Measurements from ENCODE around the gene TMTC1. TPM values are rescaled to one million over a fixed set of nuclear protein-coding genes. Genes with fewer than 3 reads are reported as not detected.

TMTC1 gene
- total and polyA plus RNA-seq, 4 experiments from 2014 or later, result not detected

- Mint-ChIP-seq H3K27me3 (peaks cover 0 to 3% of the 10 kb centered on the region in 2 donors), H3K36me3 (no peaks in the 10 kb centered on the region), H3K27ac (no peak overlapping the region), H3K4me3 (no peak overlapping the region), H3K4me1 (no peaks in the 10 kb centered on the region), H3K9me3 (peaks cover 0 to 8% (median 0%) of the 10 kb centered on the region in 8 donors)
- H3K9me3 ChIP-seq (ENCODE audit: control insufficient read depth in 1 of 2, low read length in 2 of 2), result no peaks in the 10 kb centered on the region
- no peaks in the 10 kb centered on the region for H3K4me1 ChIP-seq (ENCODE audit: insufficient read depth, low read length)
- H3K4me3 ChIP-seq (ENCODE audit: low read length in 2 of 2), result no peak overlapping the region
- no peak for DNase-seq
- H3K27me3 ChIP-seq (ENCODE audit: insufficient read depth, low read length), result no peaks in the 10 kb centered on the region
- ChIA-PET POLR2A (ENCODE audit: partially characterized antibody) (no interaction called here), CTCF (ENCODE audit: partially characterized antibody) (no interaction called here)
- H3K27ac ChIP-seq (ENCODE audit: low read depth, low read length), result no peak overlapping the region
- intact Hi-C loops (cut with micrococcal nuclease), result no loop called here
- H3K36me3 ChIP-seq (ENCODE audit: insufficient read depth, low read length), result no peaks in the 10 kb centered on the region
Observed at GRCh38 chr12:29688914-29689313, 94.8 kb downstream of the TMTC1 start.

GRCh38 chr12:29682088-29682487 lies 101.7 kb downstream of the TMTC1 start:
- no peaks in the 10 kb centered on the region for H3K9me3 Mint-ChIP-seq

GRCh38 chr12:29681370-29681769 lies 102.4 kb downstream of the TMTC1 start:
- CTCF ChIA-PET (ENCODE audit: partially characterized antibody), result no interaction called here
- no peak overlapping the region for H3K27ac Mint-ChIP-seq
- H3K9me3 ChIP-seq (ENCODE audit: control insufficient read depth in 1 of 2, low read length in 2 of 2), result no peaks in the 10 kb centered on the region

More at GRCh38 chr12:29682088-29682487, 101.7 kb downstream of the TMTC1 start:
- Histone ChIP-seq H3K4me1 (ENCODE audit: insufficient read depth, low read length) (no peaks in the 10 kb centered on the region), H3K27ac (ENCODE audit: low read depth, low read length) (no peak overlapping the region), H3K27me3 (ENCODE audit: insufficient read depth, low read length) (no peaks in the 10 kb centered on the region), H3K9me3 (ENCODE audit: control insufficient read depth in 1 of 2, low read length in 2 of 2) (no peaks in the 10 kb centered on the region), H3K36me3 (ENCODE audit: insufficient read depth, low read length) (no peaks in the 10 kb centered on the region), H3K4me3 (ENCODE audit: low read length in 2 of 2) (no peak overlapping the region)
- intact Hi-C loops (cut with micrococcal nuclease), result no loop called here
- ChIA-PET POLR2A (ENCODE audit: partially characterized antibody) (no interaction called here), CTCF (ENCODE audit: partially characterized antibody) (no interaction called here)
- no peak overlapping the region for H3K27ac Mint-ChIP-seq
- peaks cover 4 to 9% of the 10 kb centered on the region in 2 donors for H3K27me3 Mint-ChIP-seq
- no peaks in the 10 kb centered on the region for H3K4me1 Mint-ChIP-seq
- no peak for DNase-seq
- H3K36me3 Mint-ChIP-seq, result no peaks in the 10 kb centered on the region
- H3K4me3 Mint-ChIP-seq, result no peak overlapping the region

GRCh38 chr12:29676676-29677075 lies 107.1 kb downstream of the TMTC1 start:
- H3K9me3 ChIP-seq (ENCODE audit: control insufficient read depth in 1 of 2, low read length in 2 of 2), result no peaks in the 10 kb centered on the region
- intact Hi-C loops (cut with micrococcal nuclease), result no loop called here
- Mint-ChIP-seq H3K4me1 (no peaks in the 10 kb centered on the region), H3K4me3 (no peak overlapping the region), H3K27me3 (peaks cover 8 to 10% of the 10 kb centered on the region in 2 donors), H3K36me3 (no peaks in the 10 kb centered on the region), H3K9me3 (no peaks in the 10 kb centered on the region), H3K27ac (no peak overlapping the region)
- H3K27me3 ChIP-seq (ENCODE audit: insufficient read depth, low read length), result no peaks in the 10 kb centered on the region
- no peaks in the 10 kb centered on the region for H3K4me1 ChIP-seq (ENCODE audit: insufficient read depth, low read length)
- CTCF ChIA-PET (ENCODE audit: partially characterized antibody), result interaction anchor here (1.5 kb wide), 1 partner anchor 10 kb away, joined by 3 read pairs; no protein-coding TSS in a partner anchor
- no peak for DNase-seq
- POLR2A ChIA-PET (ENCODE audit: partially characterized antibody), result no interaction called here
- H3K4me3 ChIP-seq (ENCODE audit: low read length in 2 of 2), result no peak overlapping the region
- no peaks in the 10 kb centered on the region for H3K36me3 ChIP-seq (ENCODE audit: insufficient read depth, low read length)
- no peak overlapping the region for H3K27ac ChIP-seq (ENCODE audit: low read depth, low read length)

More at GRCh38 chr12:29681370-29681769, 102.4 kb downstream of the TMTC1 start:
- peaks cover 6 to 8% of the 10 kb centered on the region in 2 donors for H3K27me3 Mint-ChIP-seq
- H3K4me1 Mint-ChIP-seq, result no peaks in the 10 kb centered on the region
- no peaks in the 10 kb centered on the region for H3K9me3 Mint-ChIP-seq
- H3K4me1 ChIP-seq (ENCODE audit: insufficient read depth, low read length), result no peaks in the 10 kb centered on the region
- POLR2A ChIA-PET (ENCODE audit: partially characterized antibody), result no interaction called here
- DNase-seq, result no peak
- no peaks in the 10 kb centered on the region for H3K36me3 ChIP-seq (ENCODE audit: insufficient read depth, low read length)
- no peaks in the 10 kb centered on the region for H3K27me3 ChIP-seq (ENCODE audit: insufficient read depth, low read length)
- no peaks in the 10 kb centered on the region for H3K36me3 Mint-ChIP-seq
- no peak overlapping the region for H3K4me3 Mint-ChIP-seq
- H3K27ac ChIP-seq (ENCODE audit: low read depth, low read length), result no peak overlapping the region
- intact Hi-C loops (cut with micrococcal nuclease), result no loop called here
- no peak overlapping the region for H3K4me3 ChIP-seq (ENCODE audit: low read length in 2 of 2)

- Mint-ChIP-seq H3K9me3 (no peaks in the 10 kb centered on the region), H3K4me3 (no peak overlapping the region), H3K36me3 (no peaks in the 10 kb centered on the region), H3K4me1 (no peaks in the 10 kb centered on the region), H3K27ac (no peak overlapping the region), H3K27me3 (peaks cover 6 to 7% of the 10 kb centered on the region in 2 donors)
- Histone ChIP-seq H3K27ac (ENCODE audit: low read depth, low read length) (no peak overlapping the region), H3K36me3 (ENCODE audit: insufficient read depth, low read length) (no peaks in the 10 kb centered on the region), H3K4me1 (ENCODE audit: insufficient read depth, low read length) (no peaks in the 10 kb centered on the region), H3K9me3 (ENCODE audit: control insufficient read depth in 1 of 2, low read length in 2 of 2) (no peaks in the 10 kb centered on the region), H3K27me3 (ENCODE audit: insufficient read depth, low read length) (no peaks in the 10 kb centered on the region), H3K4me3 (ENCODE audit: low read length in 2 of 2) (no peak overlapping the region)
- CTCF ChIA-PET (ENCODE audit: partially characterized antibody), result no interaction called here
- intact Hi-C loops (cut with micrococcal nuclease), result no loop called here
- DNase-seq, result no peak
- POLR2A ChIA-PET (ENCODE audit: partially characterized antibody), result no interaction called here
Observed at GRCh38 chr12:29674463-29674862, 109.3 kb downstream of the TMTC1 start.

GRCh38 chr12:29673346-29673745 lies 110.4 kb downstream of the TMTC1 start:
- H3K4me3 Mint-ChIP-seq, result no peak overlapping the region
- POLR2A ChIA-PET (ENCODE audit: partially characterized antibody), result no interaction called here
- Histone ChIP-seq H3K27ac (ENCODE audit: low read depth, low read length) (no peak overlapping the region), H3K4me1 (ENCODE audit: insufficient read depth, low read length) (no peaks in the 10 kb centered on the region), H3K4me3 (ENCODE audit: low read length in 2 of 2) (no peak overlapping the region), H3K27me3 (ENCODE audit: insufficient read depth, low read length) (no peaks in the 10 kb centered on the region), H3K36me3 (ENCODE audit: insufficient read depth, low read length) (no peaks in the 10 kb centered on the region), H3K9me3 (ENCODE audit: control insufficient read depth in 1 of 2, low read length in 2 of 2) (no peaks in the 10 kb centered on the region)
- no peaks in the 10 kb centered on the region for H3K4me1 Mint-ChIP-seq
- no peaks in the 10 kb centered on the region for H3K9me3 Mint-ChIP-seq
- H3K27me3 Mint-ChIP-seq, result peaks cover 6 to 8% of the 10 kb centered on the region in 2 donors
- CTCF ChIA-PET (ENCODE audit: partially characterized antibody), result no interaction called here
- intact Hi-C loops (cut with micrococcal nuclease), result no loop called here
- no peaks in the 10 kb centered on the region for H3K36me3 Mint-ChIP-seq
- H3K27ac Mint-ChIP-seq, result no peak overlapping the region
- DNase-seq, result no peak

- H3K27ac ChIP-seq (ENCODE audit: low read depth, low read length), result no peak overlapping the region
- Mint-ChIP-seq H3K27ac (no peak overlapping the region), H3K4me1 (no peaks in the 10 kb centered on the region), H3K9me3 (no peaks in the 10 kb centered on the region), H3K36me3 (no peaks in the 10 kb centered on the region), H3K27me3 (peaks cover 5 to 6% of the 10 kb centered on the region in 2 donors), H3K4me3 (no peak overlapping the region)
- POLR2A ChIA-PET (ENCODE audit: partially characterized antibody), result no interaction called here
- H3K36me3 ChIP-seq (ENCODE audit: insufficient read depth, low read length), result no peaks in the 10 kb centered on the region
- H3K4me1 ChIP-seq (ENCODE audit: insufficient read depth, low read length), result no peaks in the 10 kb centered on the region
- H3K27me3 ChIP-seq (ENCODE audit: insufficient read depth, low read length), result no peaks in the 10 kb centered on the region
- H3K4me3 ChIP-seq (ENCODE audit: low read length in 2 of 2), result no peak overlapping the region
- intact Hi-C loops (cut with micrococcal nuclease), result no loop called here
- no peak for DNase-seq
- no peaks in the 10 kb centered on the region for H3K9me3 ChIP-seq (ENCODE audit: control insufficient read depth in 1 of 2, low read length in 2 of 2)
- CTCF ChIA-PET (ENCODE audit: partially characterized antibody), result no interaction called here
Observed at GRCh38 chr12:29672580-29672979, 111.2 kb downstream of the TMTC1 start.

- Mint-ChIP-seq H3K9me3 (no peaks in the 10 kb centered on the region), H3K4me1 (no peaks in the 10 kb centered on the region), H3K36me3 (no peaks in the 10 kb centered on the region), H3K27ac (no peak overlapping the region), H3K27me3 (peaks cover 4 to 5% of the 10 kb centered on the region in 2 donors), H3K4me3 (no peak overlapping the region)
- ChIA-PET POLR2A (ENCODE audit: partially characterized antibody) (no interaction called here), CTCF (ENCODE audit: partially characterized antibody) (no interaction called here)
- DNase-seq, result no peak
- no peaks in the 10 kb centered on the region for H3K36me3 ChIP-seq (ENCODE audit: insufficient read depth, low read length)
- H3K4me3 ChIP-seq (ENCODE audit: low read length in 2 of 2), result no peak overlapping the region
- H3K27me3 ChIP-seq (ENCODE audit: insufficient read depth, low read length), result no peaks in the 10 kb centered on the region
- intact Hi-C loops (cut with micrococcal nuclease), result no loop called here
- H3K4me1 ChIP-seq (ENCODE audit: insufficient read depth, low read length), result no peaks in the 10 kb centered on the region
- H3K27ac ChIP-seq (ENCODE audit: low read depth, low read length), result no peak overlapping the region
- no peaks in the 10 kb centered on the region for H3K9me3 ChIP-seq (ENCODE audit: control insufficient read depth in 1 of 2, low read length in 2 of 2)
Observed at GRCh38 chr12:29671742-29672141, 112.0 kb downstream of the TMTC1 start.
